Progenitor cell of endocrine pancreas (in vitro differentiated cells): Measurements from ENCODE around the gene CDH23. TPM values are rescaled to one million over a fixed set of nuclear protein-coding genes. Genes with fewer than 3 reads are reported as not detected.

ENCODE experiments used
- DNase-seq: peaks from one replicate; pipeline ENCODE4 v3.0.0; 2021; ENCODE audit warnings: low spot score; ENCODE audit not compliant: unreplicated experiment
- H3K27ac Mint-ChIP-seq: 2 replicates; pipeline ENCODE4 v1.8.0; 2021; ENCODE audit warnings: mild to moderate bottlenecking, moderate library complexity, mixed read lengths
- H3K27me3 Mint-ChIP-seq: 2 replicates; pipeline ENCODE4 v1.8.0; 2021; ENCODE audit warnings: mixed read lengths
- H3K36me3 Mint-ChIP-seq: 2 replicates; pipeline ENCODE4 v1.8.0; 2022; ENCODE audit warnings: mixed read lengths; ENCODE audit not compliant: insufficient read depth
- H3K4me1 Mint-ChIP-seq: 2 replicates; pipeline ENCODE4 v1.8.0; 2021; ENCODE audit warnings: low read depth, mixed read lengths
- H3K4me3 Mint-ChIP-seq: 2 replicates; pipeline ENCODE4 v1.8.0; 2021; ENCODE audit warnings: low read depth, mild to moderate bottlenecking, moderate library complexity, mixed read lengths
- H3K9me3 Mint-ChIP-seq: 2 replicates; pipeline ENCODE4 v1.8.0; 2021; ENCODE audit warnings: low read depth, mixed read lengths
- total RNA-seq: library from RNA; stranded (reverse); gene quantifications from 2 replicates; pipeline ENCODE4 v1.2.1, GENCODE V29; 2021
- TF ChIP-seq, protein P1 (sequence below): fragments of 200-600 bp; sonication (generic); IDR thresholded peaks from one replicate; pipeline ENCODE4 v1.5.0; 2021; ENCODE audit warnings: antibody characterized with exemption, mild to moderate bottlenecking; ENCODE audit not compliant: unreplicated experiment

The CDH23 gene
- total RNA-seq, 1 donor from 2014 or later: 0.43 TPM

DNA sequence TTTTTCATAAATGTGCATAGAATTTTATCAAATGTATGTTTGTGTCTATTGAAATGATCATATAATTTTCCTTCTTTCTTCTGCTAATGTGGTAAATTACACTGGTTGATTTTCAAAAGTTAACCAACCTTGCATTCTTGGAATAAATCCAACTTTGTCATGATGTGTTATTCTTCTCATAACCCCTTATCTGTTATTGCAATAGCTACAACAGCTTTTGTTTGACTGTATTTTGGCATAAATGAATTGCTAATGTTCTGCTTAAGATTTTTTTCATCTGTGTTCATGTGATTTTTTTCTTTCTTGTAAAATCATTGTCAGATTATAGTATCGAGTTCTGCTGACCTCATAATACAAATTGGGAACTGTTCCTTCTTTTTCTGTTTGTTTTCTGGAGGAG is 17.6 kb downstream of the CDH23 start:
- TF ChIP-seq, protein P1, sequence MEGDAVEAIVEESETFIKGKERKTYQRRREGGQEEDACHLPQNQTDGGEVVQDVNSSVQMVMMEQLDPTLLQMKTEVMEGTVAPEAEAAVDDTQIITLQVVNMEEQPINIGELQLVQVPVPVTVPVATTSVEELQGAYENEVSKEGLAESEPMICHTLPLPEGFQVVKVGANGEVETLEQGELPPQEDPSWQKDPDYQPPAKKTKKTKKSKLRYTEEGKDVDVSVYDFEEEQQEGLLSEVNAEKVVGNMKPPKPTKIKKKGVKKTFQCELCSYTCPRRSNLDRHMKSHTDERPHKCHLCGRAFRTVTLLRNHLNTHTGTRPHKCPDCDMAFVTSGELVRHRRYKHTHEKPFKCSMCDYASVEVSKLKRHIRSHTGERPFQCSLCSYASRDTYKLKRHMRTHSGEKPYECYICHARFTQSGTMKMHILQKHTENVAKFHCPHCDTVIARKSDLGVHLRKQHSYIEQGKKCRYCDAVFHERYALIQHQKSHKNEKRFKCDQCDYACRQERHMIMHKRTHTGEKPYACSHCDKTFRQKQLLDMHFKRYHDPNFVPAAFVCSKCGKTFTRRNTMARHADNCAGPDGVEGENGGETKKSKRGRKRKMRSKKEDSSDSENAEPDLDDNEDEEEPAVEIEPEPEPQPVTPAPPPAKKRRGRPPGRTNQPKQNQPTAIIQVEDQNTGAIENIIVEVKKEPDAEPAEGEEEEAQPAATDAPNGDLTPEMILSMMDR: no peak
- no peak overlapping the region for H3K4me3 Mint-ChIP-seq
- no peaks in the 10 kb centered on the region for H3K4me1 Mint-ChIP-seq
- H3K9me3 Mint-ChIP-seq: peaks cover 19% of the 10 kb centered on the region
- no peak overlapping the region for H3K27ac Mint-ChIP-seq
- DNase-seq: no peak
- H3K36me3 Mint-ChIP-seq: no peaks in the 10 kb centered on the region
- H3K27me3 Mint-ChIP-seq: peaks cover 10% of the 10 kb centered on the region

DNA sequence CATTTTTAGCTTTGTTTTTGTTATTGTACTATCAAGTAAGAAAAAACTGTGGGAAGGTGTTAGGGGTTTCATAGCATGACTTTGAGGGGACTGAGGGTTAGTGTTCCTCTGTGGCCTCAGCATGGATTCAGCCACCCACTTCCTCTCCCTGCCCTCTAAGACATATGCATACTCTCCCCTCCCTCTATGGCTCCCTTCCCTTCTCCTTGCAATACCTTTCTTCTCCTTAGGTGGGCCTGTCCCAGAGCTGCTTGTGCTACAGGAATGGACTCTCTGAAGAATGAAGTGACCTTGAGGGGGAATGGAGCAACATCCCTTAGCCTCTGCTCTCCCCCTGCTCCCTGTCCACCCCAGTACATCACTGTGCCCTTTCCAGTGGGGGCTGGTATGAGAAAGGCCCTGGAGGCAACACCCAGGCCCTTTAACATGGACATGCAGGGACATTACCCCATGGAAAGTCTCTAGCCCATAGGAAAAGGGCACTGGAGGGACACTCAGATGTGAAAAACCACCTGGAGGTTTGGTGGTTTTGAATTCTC is 22.4 kb downstream of the CDH23 start:
- Mint-ChIP-seq H3K36me3 (no peaks in the 10 kb centered on the region), H3K4me3 (no peak overlapping the region), H3K9me3 (peaks cover 5% of the 10 kb centered on the region), H3K27me3 (peaks cover 16% of the 10 kb centered on the region), H3K4me1 (no peaks in the 10 kb centered on the region), H3K27ac (no peak overlapping the region)
- no peak for DNase-seq
- TF ChIP-seq, protein P1: no peak

DNA sequence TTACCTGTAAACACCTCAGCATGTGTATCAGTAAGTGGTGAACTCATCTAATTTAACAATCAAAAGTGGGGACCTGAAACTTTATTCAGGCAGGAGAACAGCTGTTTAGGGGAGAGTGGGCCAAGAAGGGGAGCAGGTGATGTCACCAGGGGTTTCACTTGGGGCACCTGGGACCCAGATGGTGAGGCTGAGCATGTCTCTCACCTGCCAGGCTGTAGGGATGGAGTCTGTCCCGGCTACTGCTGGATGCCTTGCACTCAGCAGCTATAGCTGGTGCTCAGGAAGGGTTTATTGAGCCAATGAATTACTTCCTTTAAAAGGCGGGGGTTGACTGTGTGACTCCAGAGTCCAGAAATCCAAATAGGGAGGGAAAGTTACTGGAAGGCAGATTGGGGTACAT is 23.0 kb downstream of the CDH23 start:
- no peaks in the 10 kb centered on the region for H3K36me3 Mint-ChIP-seq
- TF ChIP-seq, protein P1: no peak
- H3K27ac Mint-ChIP-seq: no peak overlapping the region
- H3K9me3 Mint-ChIP-seq: peaks cover 5% of the 10 kb centered on the region
- no peaks in the 10 kb centered on the region for H3K4me1 Mint-ChIP-seq
- no peak overlapping the region for H3K4me3 Mint-ChIP-seq
- peaks cover 16% of the 10 kb centered on the region for H3K27me3 Mint-ChIP-seq
- DNase-seq: no peak

DNA sequence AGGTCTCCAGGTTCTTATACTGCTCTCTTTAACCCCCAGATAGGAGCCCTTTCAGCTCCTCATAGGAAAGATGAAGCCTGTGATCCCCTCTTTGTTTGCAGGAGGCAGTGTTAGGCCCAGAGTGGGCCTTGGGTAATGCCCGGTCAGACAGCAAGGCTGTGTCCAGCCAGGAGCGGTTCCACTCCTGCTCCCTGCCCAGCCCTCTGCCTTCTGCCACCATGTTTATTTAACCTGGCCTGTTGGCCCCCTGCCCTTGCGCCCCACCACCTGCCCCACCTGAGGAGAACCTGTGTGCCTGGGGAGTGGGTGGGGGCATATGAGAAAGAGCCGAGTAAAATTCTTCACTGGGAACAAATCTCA is 24.3 kb downstream of the CDH23 start:
- Mint-ChIP-seq H3K9me3 (peaks cover 5% of the 10 kb centered on the region), H3K4me3 (no peak overlapping the region), H3K27me3 (peaks cover 24% of the 10 kb centered on the region), H3K4me1 (no peaks in the 10 kb centered on the region), H3K36me3 (no peaks in the 10 kb centered on the region), H3K27ac (no peak overlapping the region)
- no peak for DNase-seq
- TF ChIP-seq, protein P1: no peak

DNA sequence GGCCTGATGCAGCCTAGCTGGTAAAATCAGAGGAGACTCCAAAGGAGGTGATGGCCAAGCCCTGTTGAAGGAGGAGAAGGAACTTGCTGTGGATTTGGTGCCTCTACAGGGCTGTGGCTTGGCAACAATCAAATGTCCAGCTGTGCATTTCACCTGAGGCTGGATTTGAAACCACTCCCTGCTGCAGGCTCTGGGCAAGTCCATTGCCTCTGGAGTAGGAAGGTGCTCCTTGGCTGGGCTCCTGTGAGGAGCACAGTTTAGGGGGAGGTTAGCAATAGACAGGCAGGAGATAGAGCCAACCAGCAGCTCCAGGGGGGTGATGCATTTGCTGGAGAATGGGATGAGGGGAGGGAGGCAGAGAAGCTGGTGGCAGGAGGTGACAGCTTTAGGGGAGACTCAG is 26.5 kb downstream of the CDH23 start:
- no peak for DNase-seq
- TF ChIP-seq, protein P1: no peak
- Mint-ChIP-seq H3K4me1 (no peaks in the 10 kb centered on the region), H3K4me3 (no peak overlapping the region), H3K36me3 (no peaks in the 10 kb centered on the region), H3K27ac (no peak overlapping the region), H3K27me3 (peaks cover 24% of the 10 kb centered on the region), H3K9me3 (no peaks in the 10 kb centered on the region)
